Coronary artery (tissue), 2 donors: ENCODE measurements around the gene YLPM1.

Source experiments
- DNase-seq: peaks from one replicate; pipeline ENCODE4 v3.0.0-alpha.2; 2017; ENCODE audit warnings: low spot score
- H3K27ac ChIP-seq, 2 donors: fragments of 200-600 bp; sonication (generic); one replicate each; pipeline ENCODE4 v1.5.1; 2016 to 2019
- H3K4me3 ChIP-seq: fragments of 200-600 bp; sonication (generic); 2 replicates; pipeline ENCODE4 v1.5.1; 2016; ENCODE audit warnings: mild to moderate bottlenecking, moderate library complexity
- TF ChIP-seq, protein P1 (sequence below): fragments of 200-600 bp; sonication (generic); IDR thresholded peaks from one replicate; pipeline ENCODE4 v1.5.1; 2019; ENCODE audit warnings: antibody characterized with exemption

Gene YLPM1

DNA sequence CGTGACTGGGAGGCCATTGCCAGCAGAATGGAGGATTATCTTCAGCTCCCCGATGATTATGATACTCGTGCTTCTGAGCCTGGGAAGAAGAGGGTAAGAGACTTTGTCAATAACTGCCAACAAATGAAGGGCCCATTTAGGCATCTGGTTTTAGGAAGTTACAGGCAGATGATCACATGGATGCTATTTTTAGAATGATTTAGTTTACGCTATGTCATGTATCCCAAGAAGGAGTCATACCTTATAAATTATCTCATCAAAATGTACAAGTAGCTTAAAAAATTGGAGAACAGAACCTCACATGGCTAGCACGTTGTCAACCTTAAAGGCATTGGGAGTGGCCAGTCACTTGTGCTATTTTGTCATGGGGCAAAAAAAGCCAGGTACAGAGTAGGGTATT lies 66.1 kb downstream of the YLPM1 start:
- TF ChIP-seq, protein P1, sequence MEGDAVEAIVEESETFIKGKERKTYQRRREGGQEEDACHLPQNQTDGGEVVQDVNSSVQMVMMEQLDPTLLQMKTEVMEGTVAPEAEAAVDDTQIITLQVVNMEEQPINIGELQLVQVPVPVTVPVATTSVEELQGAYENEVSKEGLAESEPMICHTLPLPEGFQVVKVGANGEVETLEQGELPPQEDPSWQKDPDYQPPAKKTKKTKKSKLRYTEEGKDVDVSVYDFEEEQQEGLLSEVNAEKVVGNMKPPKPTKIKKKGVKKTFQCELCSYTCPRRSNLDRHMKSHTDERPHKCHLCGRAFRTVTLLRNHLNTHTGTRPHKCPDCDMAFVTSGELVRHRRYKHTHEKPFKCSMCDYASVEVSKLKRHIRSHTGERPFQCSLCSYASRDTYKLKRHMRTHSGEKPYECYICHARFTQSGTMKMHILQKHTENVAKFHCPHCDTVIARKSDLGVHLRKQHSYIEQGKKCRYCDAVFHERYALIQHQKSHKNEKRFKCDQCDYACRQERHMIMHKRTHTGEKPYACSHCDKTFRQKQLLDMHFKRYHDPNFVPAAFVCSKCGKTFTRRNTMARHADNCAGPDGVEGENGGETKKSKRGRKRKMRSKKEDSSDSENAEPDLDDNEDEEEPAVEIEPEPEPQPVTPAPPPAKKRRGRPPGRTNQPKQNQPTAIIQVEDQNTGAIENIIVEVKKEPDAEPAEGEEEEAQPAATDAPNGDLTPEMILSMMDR = no peak
- DNase-seq = no peak
- Histone ChIP-seq H3K27ac (no peak overlapping the region), H3K4me3 (no peak overlapping the region)

DNA sequence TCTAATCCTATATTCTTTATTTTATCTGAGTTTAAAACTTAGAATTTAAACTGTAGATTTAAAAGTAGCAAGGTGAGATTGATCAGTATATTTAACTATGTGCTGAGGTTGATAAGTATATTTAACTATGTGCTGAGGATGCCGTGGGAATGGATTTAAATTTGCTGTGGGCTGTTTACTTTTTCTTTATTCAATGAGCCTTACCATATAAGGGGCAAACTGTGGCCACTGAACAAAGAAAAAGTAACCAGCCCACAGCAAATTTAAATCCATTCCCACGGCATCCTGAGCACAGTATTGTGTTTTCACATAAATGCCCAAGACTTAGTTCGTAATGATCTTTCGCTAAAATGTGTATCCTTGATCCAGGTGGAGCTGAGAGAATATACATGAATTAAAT lies 69.7 kb downstream of the YLPM1 start:
- DNase-seq = no peak
- TF ChIP-seq, protein P1 = no peak
- Histone ChIP-seq H3K4me3 (no peak overlapping the region), H3K27ac (no peak overlapping the region)

DNA sequence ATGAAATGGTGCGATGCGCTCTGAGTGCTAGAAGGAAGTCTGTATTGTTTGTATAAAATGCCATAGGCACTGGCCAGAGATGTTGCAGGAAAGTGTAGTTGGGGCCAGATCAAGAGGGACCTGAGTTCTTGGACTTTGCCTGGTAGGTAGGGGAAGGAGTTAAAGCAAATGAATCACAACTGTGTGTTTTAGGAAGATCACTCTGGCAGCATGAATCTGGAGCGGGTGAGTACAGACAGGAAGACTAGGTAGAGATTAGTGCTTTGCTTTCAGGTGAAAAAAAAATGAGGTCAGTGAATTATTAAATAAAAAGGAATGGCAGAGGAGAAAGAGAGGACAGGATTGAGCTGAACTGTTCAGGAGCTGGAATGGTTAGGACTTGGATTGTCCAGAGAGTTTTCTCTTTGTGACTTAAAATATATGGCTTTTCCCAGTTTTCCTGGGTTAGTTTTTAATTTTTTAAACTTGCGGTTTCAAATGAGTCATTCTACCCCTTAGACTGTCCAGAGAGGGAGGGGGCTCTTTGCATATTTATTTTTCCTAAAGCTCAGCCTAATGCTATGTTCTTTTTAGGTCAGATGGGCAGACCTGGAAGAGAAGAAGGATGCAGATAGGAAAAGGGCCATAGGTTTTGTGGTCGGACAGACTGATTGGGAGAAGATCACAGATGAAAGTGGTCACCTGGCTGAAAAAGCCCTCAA lies 71.7 kb downstream of the YLPM1 start:
- H3K4me3 ChIP-seq = no peak overlapping the region
- H3K27ac ChIP-seq = no peak overlapping the region
- TF ChIP-seq, protein P1 = no peak
- no peak for DNase-seq

DNA sequence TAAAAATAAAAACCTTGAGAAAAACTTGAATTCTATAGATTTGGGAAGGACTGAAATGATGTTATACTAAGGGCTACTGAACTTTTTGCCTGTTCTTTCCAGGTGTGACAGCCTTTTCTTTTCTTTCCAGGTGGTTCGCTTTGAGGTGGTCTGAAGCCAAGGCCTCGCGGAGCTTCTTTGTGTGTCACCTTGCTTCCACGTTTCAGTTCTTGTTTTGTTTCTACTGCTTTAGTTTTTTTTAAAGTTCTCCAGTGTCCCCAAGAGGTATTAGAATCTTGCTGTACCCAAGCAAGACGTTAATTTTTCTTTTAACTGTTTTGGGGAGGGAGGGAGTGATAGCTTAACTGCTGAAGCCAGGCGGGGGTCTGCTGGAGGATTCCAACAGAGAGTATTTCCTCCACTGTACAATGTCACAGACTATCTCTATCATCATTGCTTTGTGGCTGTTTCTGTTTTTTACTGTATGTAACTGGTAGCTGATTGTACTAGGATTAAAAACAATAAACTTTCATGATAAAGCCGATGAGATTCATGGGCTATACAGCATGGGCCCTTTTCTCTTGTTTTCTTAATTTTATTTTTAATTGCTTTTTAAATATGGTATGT lies 72.6 kb downstream of the YLPM1 start:
- TF ChIP-seq, protein P1 = no peak
- Histone ChIP-seq H3K4me3 (no peak overlapping the region), H3K27ac (no peak overlapping the region)

DNA sequence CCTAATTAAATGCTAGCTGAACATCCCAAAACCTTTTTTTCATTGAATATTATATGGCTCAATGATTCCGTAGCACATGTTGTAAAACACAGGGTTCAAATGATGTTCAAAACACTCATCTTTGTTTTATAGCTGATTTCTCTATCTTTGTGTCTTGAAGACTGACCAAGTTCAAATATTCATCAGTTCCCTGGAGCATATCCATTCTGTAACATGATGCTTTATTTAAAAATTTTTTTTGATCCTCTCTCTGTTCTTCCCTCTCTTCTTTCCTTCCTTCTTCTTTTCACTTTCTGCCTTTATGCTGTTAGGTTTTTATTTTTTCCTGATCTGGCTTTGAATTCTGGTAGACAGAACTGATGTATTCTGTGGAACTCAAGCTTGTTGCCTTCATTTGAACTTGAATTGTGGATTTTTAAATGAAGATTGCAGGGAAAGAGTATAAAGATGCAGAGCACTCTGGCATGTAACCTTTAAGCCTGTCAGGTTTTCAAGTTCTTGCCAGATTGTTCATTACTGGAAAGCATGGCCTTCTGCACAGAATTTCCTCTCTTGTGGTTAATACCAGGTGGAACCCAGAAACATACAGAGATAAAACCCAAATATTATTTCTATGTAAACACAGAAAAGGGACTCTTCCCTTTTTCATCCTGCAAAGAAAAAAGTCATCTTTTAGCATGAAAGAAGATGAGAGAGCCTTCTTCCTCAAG lies 73.3 kb downstream of the YLPM1 start:
- DNase-seq = no peak
- H3K27ac ChIP-seq = no peak overlapping the region
- H3K4me3 ChIP-seq = no peak overlapping the region
- TF ChIP-seq, protein P1 = no peak

More for the DNA sequence above, 72.6 kb downstream of the YLPM1 start:
- no peak for DNase-seq

DNA sequence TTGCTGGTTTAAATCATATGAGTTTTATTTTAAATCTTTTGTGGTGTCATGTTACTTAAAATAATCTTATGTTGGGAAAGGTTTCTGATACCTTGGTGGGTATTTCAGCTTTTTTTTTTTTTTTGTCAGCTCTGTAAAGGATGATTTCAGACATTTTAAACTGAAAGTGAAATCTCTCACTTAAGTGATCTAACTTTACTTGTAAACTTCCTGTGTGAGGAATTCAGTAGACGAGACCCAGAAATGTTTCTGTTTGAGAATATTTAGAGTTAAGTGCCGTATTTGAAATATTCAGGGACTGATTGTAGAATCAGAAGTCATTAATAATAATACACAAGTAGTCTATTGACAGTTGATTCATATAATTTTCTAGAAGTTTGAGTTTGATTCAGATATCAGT lies 75.0 kb downstream of the YLPM1 start:
- Histone ChIP-seq H3K27ac (no peak overlapping the region), H3K4me3 (no peak overlapping the region)
- no peak for DNase-seq
- TF ChIP-seq, protein P1 = no peak
